IPS DF 4.7 (cell line): ENCODE data around the gene EDN3.

Experiments used
- DNase-seq: peaks from one replicate; pipeline ENCODE4 v3.0.0-alpha.2; 2013; ENCODE audit warnings: low spot score; ENCODE audit errors: extremely low read depth

Gene EDN3

DNA sequence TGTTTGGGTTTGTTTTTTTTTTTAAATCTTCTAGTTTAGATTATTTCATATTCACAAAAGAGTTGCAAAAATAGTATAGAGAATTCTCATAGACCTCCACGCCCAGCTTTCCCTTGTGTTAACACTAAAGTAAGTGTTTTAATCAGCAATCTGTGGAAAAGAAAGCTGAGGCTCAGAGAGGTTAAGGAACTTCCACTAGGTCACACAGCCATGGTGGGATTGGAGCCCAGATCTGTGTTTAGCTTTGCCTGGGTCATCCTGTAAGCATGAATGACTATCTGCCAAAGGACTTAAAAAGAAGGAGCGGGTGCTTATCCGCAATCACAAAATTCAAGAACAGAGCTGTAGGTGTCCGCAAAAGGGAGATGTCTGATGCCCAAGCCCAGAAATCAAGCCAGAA, 60.5 kb downstream of the EDN3 start:
- DNase-seq, result no peak

DNA sequence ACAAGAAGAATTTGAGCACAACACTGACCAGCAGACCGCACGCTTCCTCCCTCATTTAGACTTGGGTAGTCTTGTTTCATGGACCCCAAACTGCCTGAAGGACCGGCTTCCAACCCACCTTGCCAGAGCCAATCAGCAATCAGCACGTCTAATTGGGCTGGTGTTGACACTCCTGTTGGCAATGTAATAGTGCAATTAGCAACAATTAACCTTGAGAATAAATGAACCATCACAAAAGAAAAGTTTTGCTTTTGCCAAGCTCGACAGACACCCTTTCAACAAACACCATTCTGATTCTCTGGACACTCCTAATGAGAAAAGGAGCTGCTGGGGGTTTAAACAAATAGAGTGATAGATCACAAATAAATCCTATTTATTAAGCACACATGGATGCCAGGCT, 61.0 kb downstream of the EDN3 start:
- no peak for DNase-seq

DNA sequence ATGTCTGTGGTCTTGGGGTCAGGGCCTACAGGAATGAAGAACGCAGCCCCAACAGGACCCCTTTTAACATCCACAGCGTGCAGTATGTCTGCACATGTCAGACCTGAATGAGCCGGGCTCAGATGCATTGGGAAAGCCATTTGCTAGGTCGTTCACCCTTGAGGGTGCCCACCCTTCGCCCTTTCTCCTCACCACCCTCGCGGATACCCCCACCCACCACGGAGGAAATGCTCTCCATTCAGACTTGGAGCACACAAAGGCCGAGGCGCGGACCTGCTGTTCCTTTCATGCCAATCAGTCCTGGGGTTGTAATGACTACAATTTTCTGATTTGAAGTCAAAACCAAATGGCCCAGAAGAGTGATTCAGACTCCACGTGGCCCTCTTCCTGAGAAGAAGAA, 62.7 kb downstream of the EDN3 start:
- no peak for DNase-seq

DNA sequence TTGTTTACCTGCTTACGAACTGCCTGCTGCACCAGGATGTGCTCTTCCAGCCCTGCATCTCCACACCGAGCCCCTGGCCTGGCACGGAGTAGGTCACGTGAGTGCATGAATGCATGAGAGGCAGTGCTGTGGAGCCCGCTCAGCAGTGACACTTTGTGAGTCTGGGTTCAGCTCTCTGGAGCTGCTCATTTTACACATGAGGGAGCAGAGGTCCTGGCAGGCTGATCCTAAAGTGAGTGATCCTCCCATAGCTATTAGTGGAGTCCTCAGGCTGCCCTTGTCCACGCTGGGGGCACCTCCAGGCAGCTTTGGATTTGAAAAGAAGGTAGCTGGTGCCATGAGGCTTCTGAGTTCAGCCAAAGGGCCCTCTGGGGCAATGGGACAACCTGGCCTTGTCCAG, 64.2 kb downstream of the EDN3 start:
- DNase-seq, result no peak

DNA sequence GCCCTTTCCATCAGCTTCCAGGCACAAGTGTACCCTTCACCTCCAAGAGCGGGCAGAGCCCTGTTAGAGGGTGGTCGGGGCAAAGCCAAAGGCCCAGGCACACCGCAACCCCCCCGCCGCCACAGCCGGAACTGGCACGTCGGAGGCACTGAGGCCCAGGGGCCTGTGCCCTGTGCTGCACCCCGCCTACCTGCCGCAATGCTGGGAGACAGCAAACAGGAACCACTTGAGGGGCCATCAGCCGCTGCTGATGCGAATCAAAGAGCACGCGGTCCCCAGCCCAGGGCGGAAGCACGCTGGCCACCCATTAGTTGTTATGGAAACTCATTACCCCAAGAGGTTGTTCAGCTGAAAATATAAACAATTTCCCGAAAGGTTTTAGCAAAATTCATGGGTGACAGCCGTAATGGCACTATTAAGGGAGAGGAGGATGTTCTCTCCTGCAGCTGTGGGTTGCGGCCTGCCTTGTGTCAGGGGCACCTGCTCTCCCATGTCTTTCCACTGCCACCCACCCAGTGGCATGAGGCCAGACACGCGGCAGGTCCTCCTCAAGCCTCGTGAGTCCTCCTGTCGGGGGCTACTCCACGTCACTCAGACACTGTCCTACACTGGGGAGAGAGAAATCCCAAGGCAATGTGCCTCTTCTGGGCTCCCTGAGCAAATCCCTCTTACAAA, 65.3 kb downstream of the EDN3 start:
- DNase-seq, result no peak

DNA sequence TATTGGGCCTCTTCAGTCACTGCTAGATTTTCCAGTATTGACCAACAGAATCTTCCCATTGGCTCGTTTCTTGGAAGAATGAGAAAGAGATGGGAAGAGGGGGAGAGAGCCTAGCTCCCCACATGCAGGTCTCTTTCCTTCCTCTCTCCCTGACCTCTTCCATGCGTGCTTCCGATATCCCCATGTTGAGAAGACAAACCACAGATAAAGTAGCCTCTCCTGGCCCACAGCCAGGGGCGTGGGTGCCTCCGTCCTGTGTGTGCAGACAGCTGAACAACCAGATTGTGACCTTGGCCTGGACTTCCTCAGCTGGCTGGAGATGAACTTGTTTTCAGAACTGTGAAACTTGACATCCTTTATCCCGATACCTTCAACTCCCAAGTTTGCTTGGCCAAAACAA, 71.0 kb downstream of the EDN3 start:
- no peak for DNase-seq

DNA sequence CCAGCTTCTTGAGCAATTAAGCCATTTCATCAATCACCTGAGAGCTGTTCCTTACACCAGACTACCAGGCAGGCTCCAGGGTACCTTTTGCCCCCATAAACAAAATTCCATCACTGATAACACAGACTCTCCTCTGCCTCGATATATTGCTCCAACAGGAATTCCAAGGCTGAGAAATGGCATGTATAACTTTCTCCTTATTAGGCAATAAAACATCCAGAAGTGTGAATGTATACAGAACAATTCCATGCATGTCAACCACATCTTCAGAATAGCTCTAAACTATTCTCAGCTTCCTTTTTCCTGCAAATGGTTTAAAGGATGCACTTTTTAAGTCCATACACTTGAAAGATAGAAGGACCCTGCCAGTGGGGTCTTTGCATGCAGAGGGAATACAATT, 73.8 kb downstream of the EDN3 start:
- no peak for DNase-seq

DNA sequence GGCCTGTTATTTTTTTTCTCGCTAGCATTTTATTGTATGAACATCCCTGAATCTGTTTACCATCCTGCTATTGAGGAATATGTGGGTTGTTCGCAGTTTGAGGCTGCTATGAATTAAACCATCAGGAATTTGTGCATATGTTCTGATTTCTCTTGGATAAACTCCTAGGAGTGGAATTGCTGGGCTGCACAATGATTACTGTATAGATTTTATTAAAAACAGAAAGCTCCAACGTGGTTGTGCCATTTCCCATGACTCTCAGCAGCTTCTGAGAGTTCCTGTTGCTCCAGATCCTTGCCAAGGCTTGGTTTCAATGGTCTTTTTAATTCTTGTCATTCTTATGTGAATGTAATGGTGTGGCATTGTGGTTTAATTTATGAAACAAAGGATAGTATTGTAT, 75.1 kb downstream of the EDN3 start:
- DNase-seq, result no peak
